DND-41 (cell line): Measurements from ENCODE around the gene MAMDC2.

Experiments used
- ATAC-seq: fragments of 200-7000 bp; cut with Tn5 transposase; 3 replicates; pipeline ENCODE4 v1.9.1; 2021; ENCODE audit warnings: low read depth; ENCODE audit not compliant: insufficient read depth
- DNase-seq: peaks from one replicate; pipeline ENCODE4 v3.0.0-alpha.2; 2020
- H2AFZ ChIP-seq: 2 replicates; pipeline ENCODE4 v1.6.0; 2012; ENCODE audit warnings: low read depth, low read length
- H3K27ac ChIP-seq: 2 replicates; pipeline ENCODE4 v1.5.1; 2012; ENCODE audit warnings: low read length, inconsistent platforms
- H3K27me3 ChIP-seq: fragments of 200-600 bp; sonication (generic); 2 replicates; pipeline ENCODE4 v1.6.0; 2012; ENCODE audit warnings: low read length, mild to moderate bottlenecking, inconsistent platforms; ENCODE audit not compliant: insufficient read depth, poor library complexity
- H3K36me3 ChIP-seq: 2 replicates; pipeline ENCODE4 v1.5.1; 2012; ENCODE audit warnings: low read length, inconsistent platforms; ENCODE audit not compliant: insufficient read depth
- H3K4me1 ChIP-seq: 2 replicates; pipeline ENCODE4 v1.5.1; 2012; ENCODE audit warnings: mild to moderate bottlenecking, low read length; ENCODE audit not compliant: insufficient read depth
- H3K4me2 ChIP-seq: 2 replicates; pipeline ENCODE4 v1.6.0; 2012; ENCODE audit warnings: mild to moderate bottlenecking, moderate library complexity, low read length, inconsistent platforms; ENCODE audit not compliant: insufficient read depth
- H3K4me3 ChIP-seq, 2 experiments: fragments of 200-600 bp in 1 of 2; shearing (Covaris generic) in 1 of 2; 2 replicates each; pipeline ENCODE4 v1.5.1; 2012 to 2016; ENCODE audit warnings: inconsistent platforms in 2 of 2, low read length in 2 of 2, mild to moderate bottlenecking in 2 of 2, low read depth in 1 of 2, moderate library complexity in 1 of 2
- H3K79me2 ChIP-seq: 2 replicates; pipeline ENCODE4 v1.6.0; 2012; ENCODE audit warnings: low read length, inconsistent platforms; ENCODE audit not compliant: insufficient read depth
- H3K9ac ChIP-seq: 2 replicates; pipeline ENCODE4 v1.6.0; 2012; ENCODE audit warnings: low read depth, mild to moderate bottlenecking, inconsistent platforms, low read length, moderate library complexity
- H3K9me3 ChIP-seq: 2 replicates; pipeline ENCODE4 v1.5.1; 2012; ENCODE audit warnings: low read length, moderate library complexity, mild to moderate bottlenecking, inconsistent platforms; ENCODE audit not compliant: insufficient read depth, severe bottlenecking
- H4K20me1 ChIP-seq: 2 replicates; pipeline ENCODE4 v1.6.0; 2012; ENCODE audit warnings: low read length; ENCODE audit not compliant: insufficient read depth
- EZH2 ChIP-seq: IDR thresholded peaks from 3 replicates; pipeline ENCODE4 v1.6.1; 2012; ENCODE audit warnings: borderline replicate concordance, low read depth, mild to moderate bottlenecking, moderate library complexity, low read length, inconsistent platforms; ENCODE audit not compliant: severe bottlenecking
- TF ChIP-seq, protein P1 (sequence below): IDR thresholded peaks from 2 replicates; pipeline ENCODE4 v1.5.1; 2012; ENCODE audit warnings: borderline replicate concordance, low read length, moderate library complexity, mild to moderate bottlenecking; ENCODE audit not compliant: poor library complexity, severe bottlenecking; ENCODE audit errors: extremely low read depth

MAMDC2 gene

DNA sequence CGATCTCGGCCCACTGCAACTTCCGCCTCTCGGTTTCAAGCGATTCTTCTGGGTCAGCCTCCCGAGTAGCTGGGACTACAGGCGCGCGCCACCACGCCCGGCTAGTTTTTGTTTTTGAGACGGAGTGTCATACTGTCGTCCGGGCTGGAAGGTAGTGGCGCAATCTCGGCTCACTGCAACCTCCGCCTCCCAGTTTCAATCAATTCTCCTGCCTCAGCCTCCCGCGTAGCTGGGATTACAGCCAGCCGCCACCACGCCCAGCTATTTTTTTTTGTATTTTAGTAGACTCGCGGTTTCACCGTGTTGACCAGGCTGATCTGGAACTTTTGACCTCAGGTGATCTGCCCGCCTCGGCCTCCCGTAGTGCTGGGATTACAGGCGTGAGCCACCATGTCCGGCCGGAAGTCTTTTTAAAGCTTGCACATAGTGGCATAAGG lies 216.4 kb downstream of the MAMDC2 start:
- H3K27me3 ChIP-seq, result no peaks in the 10 kb centered on the region
- no peak overlapping the region for H2AFZ ChIP-seq
- no peak for TF ChIP-seq EZH2
- no peaks in the 10 kb centered on the region for H3K9me3 ChIP-seq
- peak overlapping the region; percentile 97 for H3K9ac ChIP-seq
- peaks cover 73% of the 10 kb centered on the region for H3K79me2 ChIP-seq
- peaks cover 47% of the 10 kb centered on the region for H4K20me1 ChIP-seq
- H3K36me3 ChIP-seq, result peaks cover 47% of the 10 kb centered on the region
- H3K27ac ChIP-seq, result peak overlapping the region; percentile 97; the same call in 1 of the 2 replicates
- DNase-seq (no peak), ATAC-seq (no peak)
- peak overlapping the region; percentile 78 for H3K4me2 ChIP-seq
- peak overlapping the region; percentile 96 to 98; a peak in 3 of 4 replicates for H3K4me3 ChIP-seq
- peaks cover 68% of the 10 kb centered on the region for H3K4me1 ChIP-seq

DNA sequence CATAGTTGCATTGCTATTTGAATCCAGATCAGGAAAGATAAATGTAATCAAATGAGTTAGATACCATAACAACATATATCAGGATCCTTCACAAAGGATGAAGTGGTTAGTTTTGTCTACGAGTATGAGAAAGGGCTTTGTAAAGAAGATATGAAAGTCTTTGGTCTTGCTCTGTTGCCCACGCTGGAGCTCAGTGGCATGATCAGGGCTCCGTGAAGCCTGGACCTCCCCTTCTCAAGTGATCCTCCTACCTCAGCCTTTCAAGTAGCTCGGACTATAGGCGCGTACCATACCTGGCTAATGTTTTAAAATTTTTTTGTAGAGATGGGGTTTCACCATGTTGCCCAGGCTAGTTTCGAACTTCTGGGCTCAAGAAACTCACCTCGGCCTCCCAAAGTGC lies 217.0 kb downstream of the MAMDC2 start:
- Histone ChIP-seq H3K27ac (peak overlapping the region; percentile 36; the same call in 1 of the 2 replicates), H3K27me3 (no peaks in the 10 kb centered on the region), H3K4me1 (peaks cover 64% of the 10 kb centered on the region), H3K9me3 (no peaks in the 10 kb centered on the region), H4K20me1 (peaks cover 47% of the 10 kb centered on the region), H3K9ac (peak overlapping the region; percentile 97; the same call in 1 of the 2 replicates), H3K79me2 (peaks cover 74% of the 10 kb centered on the region), H3K36me3 (peaks cover 53% of the 10 kb centered on the region), H3K4me3 (peak overlapping the region in 1 of 2 experiments; percentile 98; a peak in 2 of 4 replicates), H2AFZ (no peak overlapping the region), H3K4me2 (peak overlapping the region; percentile 78)
- DNase-seq (no peak), ATAC-seq (no peak)
- no peak for TF ChIP-seq EZH2
- TF ChIP-seq, protein P1, sequence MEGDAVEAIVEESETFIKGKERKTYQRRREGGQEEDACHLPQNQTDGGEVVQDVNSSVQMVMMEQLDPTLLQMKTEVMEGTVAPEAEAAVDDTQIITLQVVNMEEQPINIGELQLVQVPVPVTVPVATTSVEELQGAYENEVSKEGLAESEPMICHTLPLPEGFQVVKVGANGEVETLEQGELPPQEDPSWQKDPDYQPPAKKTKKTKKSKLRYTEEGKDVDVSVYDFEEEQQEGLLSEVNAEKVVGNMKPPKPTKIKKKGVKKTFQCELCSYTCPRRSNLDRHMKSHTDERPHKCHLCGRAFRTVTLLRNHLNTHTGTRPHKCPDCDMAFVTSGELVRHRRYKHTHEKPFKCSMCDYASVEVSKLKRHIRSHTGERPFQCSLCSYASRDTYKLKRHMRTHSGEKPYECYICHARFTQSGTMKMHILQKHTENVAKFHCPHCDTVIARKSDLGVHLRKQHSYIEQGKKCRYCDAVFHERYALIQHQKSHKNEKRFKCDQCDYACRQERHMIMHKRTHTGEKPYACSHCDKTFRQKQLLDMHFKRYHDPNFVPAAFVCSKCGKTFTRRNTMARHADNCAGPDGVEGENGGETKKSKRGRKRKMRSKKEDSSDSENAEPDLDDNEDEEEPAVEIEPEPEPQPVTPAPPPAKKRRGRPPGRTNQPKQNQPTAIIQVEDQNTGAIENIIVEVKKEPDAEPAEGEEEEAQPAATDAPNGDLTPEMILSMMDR, result no peak

- TF ChIP-seq, protein P1, result no peak
- no peak for TF ChIP-seq EZH2
- no peak for ATAC-seq
- Histone ChIP-seq H3K4me3 (peak overlapping the region in 1 of 2 experiments; percentile 98; a peak in 2 of 4 replicates), H2AFZ (no peak overlapping the region), H3K9ac (peak overlapping the region; percentile 97; the same call in 1 of the 2 replicates), H3K9me3 (no peaks in the 10 kb centered on the region), H3K4me2 (peak overlapping the region; percentile 78), H3K36me3 (peaks cover 58% of the 10 kb centered on the region), H3K79me2 (peaks cover 78% of the 10 kb centered on the region), H4K20me1 (peaks cover 47% of the 10 kb centered on the region), H3K27me3 (no peaks in the 10 kb centered on the region), H3K4me1 (peaks cover 61% of the 10 kb centered on the region), H3K27ac (no peak overlapping the region)
- DNase-seq, result no peak
Observed at GRCh38 chr9:70261131-70261870, 217.7 kb downstream of the MAMDC2 start.

GRCh38 chr9:70262366-70262765 lies 218.7 kb downstream of the MAMDC2 start:
- H3K9ac ChIP-seq, result no peak overlapping the region
- peak overlapping the region; percentile 78; the same call in 1 of the 2 replicates for H3K4me2 ChIP-seq
- DNase-seq (no peak), ATAC-seq (no peak)
- peaks cover 69% of the 10 kb centered on the region for H3K36me3 ChIP-seq
- H3K79me2 ChIP-seq, result peaks cover 89% of the 10 kb centered on the region
- no peaks in the 10 kb centered on the region for H3K9me3 ChIP-seq
- H3K27ac ChIP-seq, result no peak overlapping the region
- peaks cover 50% of the 10 kb centered on the region for H4K20me1 ChIP-seq
- H3K4me3 ChIP-seq, result peak overlapping the region in 1 of 2 experiments; percentile 27; a peak in 1 of 4 replicates
- no peak overlapping the region for H2AFZ ChIP-seq
- H3K4me1 ChIP-seq, result peaks cover 50% of the 10 kb centered on the region
- H3K27me3 ChIP-seq, result no peaks in the 10 kb centered on the region
- TF ChIP-seq, protein P1, result no peak
- TF ChIP-seq EZH2, result no peak
